H1 (cell line): Measurements from ENCODE around the gene RTTN. TPM values are rescaled to one million over a fixed set of nuclear protein-coding genes. Genes with fewer than 3 reads are reported as not detected.

Source experiments
- CTCF ChIA-PET: fragments of 300-600 bp; sonication (Branson Sonifier 250); formaldehyde crosslinking; loops from one replicate; lab custom pipeline; 2021; ENCODE audit not compliant: partially characterized antibody; lab: Charles Lee
- POLR2A ChIA-PET: fragments of 300-600 bp; sonication (Branson Sonifier 250); formaldehyde crosslinking; loops from one replicate; lab custom pipeline; 2021; ENCODE audit warnings: inconsistent platforms; ENCODE audit not compliant: partially characterized antibody; lab: Charles Lee
- DNase-seq, 2 experiments: peaks; one replicate each; pipeline versions ENCODE4 v3.0.0 to v3.0.0-alpha.2; 2010 to 2022; ENCODE audit warnings: low spot score in 2 of 2, low read depth in 1 of 2, mixed read lengths in 1 of 2
- FAIRE-seq: peaks from 2 replicates; lab custom pipeline; 2011; peaks lifted over from hg19 to GRCh38; lab: Jason Lieb, UNC
- H2AFZ ChIP-seq: 2 replicates; pipeline ENCODE4 v1.8.1; 2012; ENCODE audit warnings: low read length, inconsistent platforms
- H2AK5ac ChIP-seq: 2 replicates; pipeline ENCODE4 v1.6.1; 2013; ENCODE audit warnings: low read depth, low read length
- H2BK120ac ChIP-seq: replicated peaks from 2 replicates; pipeline ENCODE3; 2013; ENCODE audit warnings: low read depth, low read length, inconsistent platforms
- H2BK12ac ChIP-seq: 2 replicates; pipeline ENCODE4 v1.6.1; 2013; ENCODE audit warnings: low read depth, low read length
- H2BK15ac ChIP-seq: 2 replicates; pipeline ENCODE4 v1.6.1; 2013; ENCODE audit warnings: low read length
- H2BK20ac ChIP-seq: 2 replicates; pipeline ENCODE4 v1.6.1; 2013; ENCODE audit warnings: low read length
- H2BK5ac ChIP-seq: 2 replicates; pipeline ENCODE4 v1.6.1; 2013; ENCODE audit warnings: low read depth, low read length
- H3K14ac ChIP-seq: 2 replicates; pipeline ENCODE4 v1.6.1; 2013; ENCODE audit warnings: inconsistent platforms; ENCODE audit not compliant: insufficient read length
- H3K18ac ChIP-seq: 2 replicates; pipeline ENCODE4 v1.6.1; 2013; ENCODE audit warnings: low read length; ENCODE audit errors: extremely low read depth
- H3K23ac ChIP-seq: 2 replicates; pipeline ENCODE4 v1.6.1; 2013; ENCODE audit warnings: inconsistent platforms; ENCODE audit not compliant: insufficient read length
- H3K23me2 ChIP-seq: 2 replicates; pipeline ENCODE4 v1.6.1; 2013; ENCODE audit warnings: low read depth, low read length
- H3K27ac ChIP-seq: 2 replicates; pipeline ENCODE4 v1.6.1; 2011; ENCODE audit warnings: low read depth, low read length, inconsistent platforms
- H3K27me3 ChIP-seq, 4 experiments: replicated peaks in 1 of 4; 1 replicate in 1 of 4; 2 replicates in 3 of 4; pipeline versions ENCODE4 v1.6.1 to v1.8.1; 2011 to 2013; ENCODE audit warnings: low read length in 3 of 4, mild to moderate bottlenecking in 3 of 4, inconsistent platforms in 2 of 4, mixed read lengths in 2 of 4, moderate library complexity in 1 of 4; ENCODE audit not compliant: control insufficient read depth in 3 of 4, insufficient read depth in 3 of 4; ENCODE audit errors: extremely low read depth in 1 of 4
- H3K36me3 ChIP-seq, 4 experiments: 2 replicates each; pipeline versions ENCODE4 v1.6.1 to v1.8.1; 2011 to 2013; ENCODE audit warnings: mild to moderate bottlenecking in 4 of 4, low read length in 3 of 4, moderate library complexity in 2 of 4, control low read depth in 1 of 4, inconsistent platforms in 1 of 4; ENCODE audit not compliant: insufficient read depth in 4 of 4, control insufficient read depth in 2 of 4
- H3K4ac ChIP-seq: replicated peaks from 2 replicates; pipeline ENCODE3; 2013; ENCODE audit warnings: low read length, low read depth, mixed read lengths, inconsistent platforms; ENCODE audit not compliant: insufficient read length
- H3K4me1 ChIP-seq, 4 experiments: replicated peaks in 1 of 4; 1 replicate in 1 of 4; 2 replicates in 3 of 4; pipeline versions ENCODE4 v1.6.1 to v1.8.1; 2011 to 2013; ENCODE audit warnings: low read length in 3 of 4, inconsistent platforms in 2 of 4, mixed read lengths in 1 of 4; ENCODE audit not compliant: insufficient read depth in 4 of 4, control insufficient read depth in 3 of 4
- H3K4me2 ChIP-seq, 2 experiments: 2 replicates each; pipeline versions ENCODE4 v1.6.1 to v1.8.1; 2011 to 2013; ENCODE audit warnings: low read depth in 2 of 2, low read length in 2 of 2, control low read depth in 1 of 2, inconsistent platforms in 1 of 2, mild to moderate bottlenecking in 1 of 2; ENCODE audit not compliant: insufficient read depth in 1 of 2
- H3K4me3 ChIP-seq, 4 experiments: fragments of 200-600, 300-600 bp in 1 of 4; sonication (generic), shearing (Covaris generic), sonication (Bioruptor Twin) in 1 of 4; 2 replicates each; pipeline versions ENCODE4 v1.5.1 to v1.8.1; 2011 to 2016; ENCODE audit warnings: low read length in 4 of 4, low read depth in 3 of 4, control low read depth in 2 of 4, inconsistent platforms in 2 of 4, mild to moderate bottlenecking in 2 of 4, mixed read lengths in 1 of 4, moderate library complexity in 1 of 4; ENCODE audit not compliant: insufficient read depth in 2 of 4; ENCODE audit errors: extremely low read depth in 1 of 4
- H3K56ac ChIP-seq: replicated peaks from 2 replicates; pipeline ENCODE3; 2013; ENCODE audit warnings: low read depth, mild to moderate bottlenecking, mixed read lengths, low read length, inconsistent platforms; ENCODE audit not compliant: insufficient read length
- H3K79me1 ChIP-seq: 2 replicates; pipeline ENCODE4 v1.6.1; 2013; ENCODE audit warnings: low read depth, low read length, control low read depth
- H3K79me2 ChIP-seq, 2 experiments: 2 replicates each; pipeline versions ENCODE4 v1.6.1 to v1.8.1; 2012 to 2013; ENCODE audit warnings: low read length in 2 of 2, mild to moderate bottlenecking in 2 of 2, inconsistent platforms in 1 of 2; ENCODE audit not compliant: insufficient read depth in 2 of 2, control insufficient read depth in 1 of 2
- H3K9ac ChIP-seq, 4 experiments: replicated peaks in 1 of 4; 1 replicate in 1 of 4; 2 replicates in 3 of 4; pipeline versions ENCODE4 v1.6.1 to v1.8.1; 2011 to 2013; ENCODE audit warnings: low read depth in 3 of 4, low read length in 3 of 4, control low read depth in 2 of 4, mild to moderate bottlenecking in 2 of 4, moderate library complexity in 2 of 4, inconsistent platforms in 1 of 4; ENCODE audit errors: extremely low read depth in 1 of 4
- H3K9me3 ChIP-seq, 2 experiments: 2 replicates each; pipeline versions ENCODE4 v1.6.1 to v1.8.1; 2012 to 2013; ENCODE audit warnings: mild to moderate bottlenecking in 2 of 2, moderate library complexity in 2 of 2, control low read depth in 1 of 2, inconsistent platforms in 1 of 2, low read depth in 1 of 2, low read length in 1 of 2, mixed read lengths in 1 of 2; ENCODE audit not compliant: insufficient read depth in 2 of 2
- H4K20me1 ChIP-seq, 2 experiments: replicated peaks in 1 of 2; 2 replicates each; pipeline versions ENCODE3 to v1.8.1; 2011 to 2013; ENCODE audit warnings: inconsistent platforms in 2 of 2, low read length in 2 of 2, mild to moderate bottlenecking in 1 of 2; ENCODE audit not compliant: insufficient read depth in 2 of 2, control insufficient read depth in 1 of 2
- H4K5ac ChIP-seq: 2 replicates; pipeline ENCODE4 v1.6.1; 2013; ENCODE audit warnings: low read length, low read depth, mixed read lengths, inconsistent platforms; ENCODE audit not compliant: insufficient read length
- H4K8ac ChIP-seq: 2 replicates; pipeline ENCODE4 v1.8.0; 2013; ENCODE audit warnings: mild to moderate bottlenecking, moderate library complexity, low read length, inconsistent platforms; ENCODE audit not compliant: insufficient read depth; ENCODE audit errors: extremely low read depth
- H4K91ac ChIP-seq: replicated peaks from 2 replicates; pipeline ENCODE3; 2013; ENCODE audit warnings: low read length, mixed read lengths, inconsistent platforms; ENCODE audit not compliant: insufficient read length
- BACH1 ChIP-seq: IDR thresholded peaks from 2 replicates; pipeline ENCODE4 v1.6.1; 2012; ENCODE audit warnings: low read length, improper control_type of control experiment
- CHD1 ChIP-seq: IDR thresholded peaks from 2 replicates; pipeline ENCODE4 v1.6.1; 2012; ENCODE audit warnings: low read depth, low read length, improper control_type of control experiment
- EGR1 ChIP-seq: IDR thresholded peaks from 2 replicates; pipeline ENCODE4 v1.6.1; 2011; ENCODE audit warnings: low read depth, low read length, borderline replicate concordance
- HDAC2 ChIP-seq, 2 experiments: fragments of 300-600 bp in 1 of 2; sonication (generic) in 1 of 2; IDR thresholded peaks; 2 replicates each; pipeline ENCODE4 v1.6.1; 2011 to 2012; ENCODE audit warnings: low read depth in 2 of 2, low read length in 2 of 2, mild to moderate bottlenecking in 2 of 2, moderate library complexity in 2 of 2, borderline replicate concordance in 1 of 2, inconsistent platforms in 1 of 2
- POLR2A ChIP-seq, 2 experiments: IDR thresholded peaks; 1 replicate in 1 of 2; 2 replicates in 1 of 2; pipeline ENCODE4 v1.6.1; 2011; ENCODE audit warnings: low read depth in 2 of 2, low read length in 2 of 2, mild to moderate bottlenecking in 2 of 2; ENCODE audit errors: control extremely low read depth in 1 of 2
- POU5F1 ChIP-seq: IDR thresholded peaks from 2 replicates; pipeline ENCODE4 v1.6.1; 2011; ENCODE audit warnings: low read depth, mild to moderate bottlenecking, low read length, moderate library complexity
- SIX5 ChIP-seq: IDR thresholded peaks from 2 replicates; pipeline ENCODE4 v1.6.1; 2011; ENCODE audit warnings: mild to moderate bottlenecking, low read depth, low read length
- SRF ChIP-seq: IDR thresholded peaks from 2 replicates; pipeline ENCODE4 v1.6.1; 2011; ENCODE audit warnings: mild to moderate bottlenecking, low read depth, low read length, moderate library complexity
- SUZ12 ChIP-seq: fragments of 200-600 bp; sonication (generic); IDR thresholded peaks from 2 replicates; pipeline ENCODE4 v1.6.1; 2012; ENCODE audit warnings: mild to moderate bottlenecking, inconsistent platforms, low read length, moderate library complexity, mixed read lengths
- TAF1 ChIP-seq: IDR thresholded peaks from 2 replicates; pipeline ENCODE4 v1.6.1; 2011; ENCODE audit warnings: mild to moderate bottlenecking, low read depth, low read length
- WGBS, 2 experiments: shearing (Covaris generic) in 1 of 2; methylation state at CpG; one replicate each; pipeline versions ENCODE4 v1.1.6 to v1.1.7; 2013 to 2015; ENCODE audit warnings: low lambda C conversion rate in 2 of 2, mixed read lengths in 2 of 2, inconsistent platforms in 1 of 2, low coverage in 1 of 2, missing lambda C conversion rate in 1 of 2; ENCODE audit not compliant: insufficient replicate concordance in 2 of 2, insufficient coverage in 1 of 2, insufficient read length in 1 of 2; ENCODE audit errors: extremely low coverage in 1 of 2, missing lambda C conversion rate in 1 of 2; 5-methylcytosine and 5-hydroxymethylcytosine counted together
- polyA plus RNA-seq, 7 experiments: library from polyadenylated mRNA; depleted of rRNA in 3 of 7; stranded (reverse) in 5 of 7; unstranded in 2 of 7; fragments of >200 nt in 5 of 7; fragments of 200-250 nt in 2 of 7; gene quantifications; 1 replicate in 5 of 7; 2 replicates in 1 of 7; 4 replicates in 1 of 7; pipeline versions ENCODE4 v1.2.1 to v1.2.3, GENCODE V29; 2011 to 2013; ENCODE audit warnings: missing spikeins in 2 of 7, mixed read lengths in 2 of 7
- total RNA-seq: library from RNA; stranded (reverse); fragmentation: NEBNext Ultra II Directional; extraction: Animal tissue kit (Norgen Biotek cat#: 25700); gene quantifications from 2 replicates; pipeline ENCODE4 v1.2.1, GENCODE V29; 2021
- TF ChIP-seq, protein P1 (sequence below): IDR thresholded peaks from 2 replicates; pipeline ENCODE4 v1.6.1; 2012; ENCODE audit warnings: low read length, inconsistent platforms
- TF ChIP-seq, protein P2 (sequence below): IDR thresholded peaks from 2 replicates; pipeline ENCODE4 v1.6.1; 2011; ENCODE audit warnings: low read length, improper control_type of control experiment

The RTTN gene
- total and polyA plus RNA-seq, 2 of the 8 experiments (the other 6 are each of a cell fraction or from before 2014, with no cell fraction given), result 9.1 to 21.4 TPM

DNA sequence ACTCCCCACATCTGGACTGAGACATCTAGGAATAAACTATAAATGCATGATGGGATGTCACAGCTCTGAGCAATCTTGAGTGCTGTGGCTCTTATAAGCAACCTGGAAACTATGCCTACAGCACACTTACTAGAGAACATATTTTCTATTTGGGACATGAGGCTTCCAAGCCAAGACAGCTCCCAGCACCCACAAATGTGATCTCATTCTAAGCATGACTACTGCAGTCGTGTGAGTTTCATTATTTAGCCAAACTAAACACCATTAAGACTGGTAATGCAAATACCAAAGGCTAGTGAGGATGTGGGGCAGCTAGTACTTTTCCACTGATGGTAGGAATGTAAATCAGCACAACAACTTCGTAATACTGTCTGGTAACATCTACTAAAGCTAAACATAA, 72.5 kb downstream of the RTTN start:
- Histone ChIP-seq H3K18ac (no peak overlapping the region), H2AK5ac (no peak overlapping the region), H4K8ac (no peak overlapping the region), H3K4me1 (0 out of 7 replicates have a peak, but pooled peaks cover 0 to 4% (median 0%) of the 10 kb centered on the region in 4 experiments), H3K14ac (no peak overlapping the region), H2BK12ac (no peak overlapping the region), H4K91ac (no peak overlapping the region), H3K4me3 (peak overlapping the region in 1 of 4 experiments; percentile 5; a peak in 2 of 8 replicates), H2BK120ac (no peak overlapping the region), H3K4me2 (no peak overlapping the region), H3K27ac (no peak overlapping the region; the same call in 1 of the 2 replicates), H2BK15ac (no peak overlapping the region), H2BK20ac (no peak overlapping the region), H3K23me2 (no peaks in the 10 kb centered on the region; the same call in 1 of the 2 replicates), H3K4ac (no peak overlapping the region), H4K20me1 (no peaks in the 10 kb centered on the region), H3K9ac (no peak overlapping the region), H3K27me3 (no peaks in the 10 kb centered on the region), H3K36me3 (no peaks in the 10 kb centered on the region), H2BK5ac (no peak overlapping the region), H3K79me1 (no peaks in the 10 kb centered on the region), H2AFZ (no peak overlapping the region), H3K79me2 (no peaks in the 10 kb centered on the region), H3K23ac (no peak overlapping the region), H4K5ac (no peak overlapping the region), H3K9me3 (no peaks in the 10 kb centered on the region), H3K56ac (no peak overlapping the region)
- WGBS, 2 experiments, result 82% methylated on average over 2 of the region's 2 CpGs; no CpG with 5 or more reads in 1 of the 2 experiments
- FAIRE-seq, result no peak
- ChIA-PET CTCF (interaction anchor here (0.7 kb wide), 1 partner anchor 62 kb away, joined by 3 read pairs; no protein-coding TSS in a partner anchor), POLR2A (no interaction called here)
- DNase-seq, result no peak
- TF ChIP-seq CHD1 (no peak), POLR2A (IDR thresholded peaks at IDR 0.05; ENCODE audit: control extremely low read depth in 1 of 2, low read depth in 2 of 2, low read length in 2 of 2) (no peak), POU5F1 (no peak), HDAC2 (IDR thresholded peaks at IDR 0.05; ENCODE audit: borderline replicate concordance in 1 of 2, low read depth in 2 of 2, low read length in 2 of 2) (no peak), SUZ12 (no peak), EGR1 (no peak), TAF1 (no peak), BACH1 (no peak), SIX5 (no peak), SRF (no peak)
- TF ChIP-seq, protein P1, sequence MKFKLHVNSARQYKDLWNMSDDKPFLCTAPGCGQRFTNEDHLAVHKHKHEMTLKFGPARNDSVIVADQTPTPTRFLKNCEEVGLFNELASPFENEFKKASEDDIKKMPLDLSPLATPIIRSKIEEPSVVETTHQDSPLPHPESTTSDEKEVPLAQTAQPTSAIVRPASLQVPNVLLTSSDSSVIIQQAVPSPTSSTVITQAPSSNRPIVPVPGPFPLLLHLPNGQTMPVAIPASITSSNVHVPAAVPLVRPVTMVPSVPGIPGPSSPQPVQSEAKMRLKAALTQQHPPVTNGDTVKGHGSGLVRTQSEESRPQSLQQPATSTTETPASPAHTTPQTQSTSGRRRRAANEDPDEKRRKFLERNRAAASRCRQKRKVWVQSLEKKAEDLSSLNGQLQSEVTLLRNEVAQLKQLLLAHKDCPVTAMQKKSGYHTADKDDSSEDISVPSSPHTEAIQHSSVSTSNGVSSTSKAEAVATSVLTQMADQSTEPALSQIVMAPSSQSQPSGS, result no peak
- TF ChIP-seq, protein P2, sequence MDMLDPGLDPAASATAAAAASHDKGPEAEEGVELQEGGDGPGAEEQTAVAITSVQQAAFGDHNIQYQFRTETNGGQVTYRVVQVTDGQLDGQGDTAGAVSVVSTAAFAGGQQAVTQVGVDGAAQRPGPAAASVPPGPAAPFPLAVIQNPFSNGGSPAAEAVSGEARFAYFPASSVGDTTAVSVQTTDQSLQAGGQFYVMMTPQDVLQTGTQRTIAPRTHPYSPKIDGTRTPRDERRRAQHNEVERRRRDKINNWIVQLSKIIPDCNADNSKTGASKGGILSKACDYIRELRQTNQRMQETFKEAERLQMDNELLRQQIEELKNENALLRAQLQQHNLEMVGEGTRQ, result no peak
